DMS53 (cell line): ENCODE results near the gene FOXL3.

Source experiments
- DNase-seq: peaks from one replicate; lab custom pipeline; 2025; lab: John Stamatoyannopoulos, UW

FOXL3 gene

GRCh38 chr7:266851-267840 lies 22.8 kb upstream of the FOXL3 start:
- peak; percentile 17 for DNase-seq

GRCh38 chr7:268991-269390 lies 21.0 kb upstream of the FOXL3 start:
- DNase-seq: no peak

- no peak for DNase-seq
Measured at GRCh38 chr7:269721-270120, 20.2 kb upstream of the FOXL3 start.

GRCh38 chr7:270351-270983 lies 19.5 kb upstream of the FOXL3 start:
- DNase-seq: no peak

- no peak for DNase-seq
Measured at GRCh38 chr7:271266-272107, 18.5 kb upstream of the FOXL3 start.

GRCh38 chr7:272108-272615 lies 17.8 kb upstream of the FOXL3 start:
- no peak for DNase-seq

GRCh38 chr7:272631-273030 lies 17.3 kb upstream of the FOXL3 start:
- DNase-seq: no peak

- DNase-seq: no peak
Measured at GRCh38 chr7:273327-273726, 16.6 kb upstream of the FOXL3 start.

GRCh38 chr7:274266-274665 lies 15.7 kb upstream of the FOXL3 start:
- no peak for DNase-seq

- DNase-seq: no peak
Measured at GRCh38 chr7:276230-276835, 13.6 kb upstream of the FOXL3 start.

- no peak for DNase-seq
Measured at GRCh38 chr7:277228-277627, 12.7 kb upstream of the FOXL3 start.

- DNase-seq: no peak
Measured at GRCh38 chr7:278081-278480, 11.9 kb upstream of the FOXL3 start.

- DNase-seq: no peak
Measured at GRCh38 chr7:279821-280220, 10.1 kb upstream of the FOXL3 start.

GRCh38 chr7:280461-280860 lies 9.5 kb upstream of the FOXL3 start:
- DNase-seq: no peak

- DNase-seq: no peak
Measured at GRCh38 chr7:281637-282036, 8.3 kb upstream of the FOXL3 start.

- DNase-seq: no peak
Measured at GRCh38 chr7:282621-283020, 7.3 kb upstream of the FOXL3 start.

- DNase-seq: no peak
Measured at GRCh38 chr7:284762-285722, 4.9 kb upstream of the FOXL3 start.

GRCh38 chr7:285731-286130 lies 4.2 kb upstream of the FOXL3 start:
- DNase-seq: no peak

GRCh38 chr7:286266-286665 lies 3.7 kb upstream of the FOXL3 start:
- DNase-seq: no peak

GRCh38 chr7:288671-289101 lies 1.3 kb upstream of the FOXL3 start:
- DNase-seq: no peak
